Measurements from ENCODE around the gene PTPRT. TPM values are rescaled to one million over a fixed set of nuclear protein-coding genes. Genes with fewer than 3 reads are reported as not detected.

PTPRT gene
- total and polyA plus RNA-seq, 2 of the 4 experiments (the other 2 are of a cell fraction) = not detected

DNA sequence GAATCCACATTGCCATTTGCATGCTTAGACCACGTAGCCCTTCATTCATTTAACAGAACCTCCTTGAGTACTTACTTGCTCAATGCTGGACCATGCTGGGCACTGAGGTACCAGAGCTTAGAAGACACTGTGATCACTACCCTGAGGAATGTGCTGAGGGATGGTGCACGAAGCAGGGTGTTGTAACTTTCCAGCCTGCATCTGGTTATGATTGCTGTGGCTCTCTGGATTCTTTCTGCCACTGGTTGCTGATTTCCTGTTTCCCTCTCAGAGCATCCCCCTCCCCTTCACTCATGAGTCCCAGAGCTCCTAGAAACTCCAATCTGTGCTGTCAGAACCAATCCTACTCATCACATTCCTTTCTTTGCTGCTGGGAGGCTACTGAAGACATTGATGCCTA, 537.4 kb downstream of the PTPRT start:
- WGBS, 2 experiments (ENCODE audit: extremely low coverage in 2 of 2, insufficient read length in 1 of 2) = no CpG with 5 or more reads among the region's 2 CpGs
- no peak overlapping the region for H4K8ac ChIP-seq (ENCODE audit: low read depth in 2 of 2, low read length in 2 of 2)
- H2BK20ac ChIP-seq (ENCODE audit: low read depth, low read length) = no peak overlapping the region
- intact Hi-C loops (cut with micrococcal nuclease) = no loop called here
- DNase-seq (no peak), ATAC-seq (ENCODE audit: low read depth) (no peak)
- no TSS peak for BruUV-seq (replicated peaks)
- H3K36me3 ChIP-seq (ENCODE audit: control insufficient read depth, insufficient read depth, low read length) = no peaks in the 10 kb centered on the region
- no peak overlapping the region for H3K18ac ChIP-seq (ENCODE audit: low read depth, low read length)
- H4K5ac ChIP-seq (ENCODE audit: low read depth, low read length) = no peak overlapping the region
- no peaks in the 10 kb centered on the region for H3K79me1 ChIP-seq (ENCODE audit: low read depth in 1 of 2, low read length in 2 of 2)
- no peak overlapping the region for H2BK5ac ChIP-seq (ENCODE audit: low read depth, low read length, poor library complexity, severe bottlenecking)
- H4K91ac ChIP-seq (ENCODE audit: insufficient read depth, low read depth, low read length) = no peak overlapping the region
- H2AK5ac ChIP-seq (ENCODE audit: low read depth, low read length) = no peak overlapping the region
- in situ Hi-C loops (cut with MboI; ENCODE audit: low sequenced_read_pairs) = no loop called here
- no peak overlapping the region for H3K9ac ChIP-seq (ENCODE audit: low read depth, low read length)
- dilution Hi-C loops (cut with HindIII; ENCODE audit: low sequenced_read_pairs, unreplicated experiment) = no loop called here
- no peak overlapping the region for H3K4ac ChIP-seq (ENCODE audit: low read depth, low read length)
- TF ChIP-seq MAFK (IDR thresholded peaks at IDR 0.05; ENCODE audit: low read depth, low read length) = no peak
- TF ChIP-seq RFX5 (IDR thresholded peaks at IDR 0.05; ENCODE audit: low read depth, low read length) = no peak
- no peak for TF ChIP-seq MXI1 (IDR thresholded peaks at IDR 0.05; ENCODE audit: borderline replicate concordance, low read depth, low read length)
- TF ChIP-seq RAD21 (IDR thresholded peaks at IDR 0.05; ENCODE audit: low read length) = no peak
- TF ChIP-seq, protein P1, sequence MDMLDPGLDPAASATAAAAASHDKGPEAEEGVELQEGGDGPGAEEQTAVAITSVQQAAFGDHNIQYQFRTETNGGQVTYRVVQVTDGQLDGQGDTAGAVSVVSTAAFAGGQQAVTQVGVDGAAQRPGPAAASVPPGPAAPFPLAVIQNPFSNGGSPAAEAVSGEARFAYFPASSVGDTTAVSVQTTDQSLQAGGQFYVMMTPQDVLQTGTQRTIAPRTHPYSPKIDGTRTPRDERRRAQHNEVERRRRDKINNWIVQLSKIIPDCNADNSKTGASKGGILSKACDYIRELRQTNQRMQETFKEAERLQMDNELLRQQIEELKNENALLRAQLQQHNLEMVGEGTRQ (IDR thresholded peaks at IDR 0.05; ENCODE audit: low read depth, low read length) = no peak
- no peak for TF ChIP-seq SMC3 (IDR thresholded peaks at IDR 0.05; ENCODE audit: low read depth, low read length)
- TF ChIP-seq CEBPB (IDR thresholded peaks at IDR 0.05; ENCODE audit: low read depth, low read length) = no peak
- TF ChIP-seq, protein P2, sequence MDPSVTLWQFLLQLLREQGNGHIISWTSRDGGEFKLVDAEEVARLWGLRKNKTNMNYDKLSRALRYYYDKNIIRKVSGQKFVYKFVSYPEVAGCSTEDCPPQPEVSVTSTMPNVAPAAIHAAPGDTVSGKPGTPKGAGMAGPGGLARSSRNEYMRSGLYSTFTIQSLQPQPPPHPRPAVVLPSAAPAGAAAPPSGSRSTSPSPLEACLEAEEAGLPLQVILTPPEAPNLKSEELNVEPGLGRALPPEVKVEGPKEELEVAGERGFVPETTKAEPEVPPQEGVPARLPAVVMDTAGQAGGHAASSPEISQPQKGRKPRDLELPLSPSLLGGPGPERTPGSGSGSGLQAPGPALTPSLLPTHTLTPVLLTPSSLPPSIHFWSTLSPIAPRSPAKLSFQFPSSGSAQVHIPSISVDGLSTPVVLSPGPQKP (IDR thresholded peaks at IDR 0.05; ENCODE audit: borderline replicate concordance, low read depth, low read length) = no peak
- no peak for TF ChIP-seq FOS (IDR thresholded peaks at IDR 0.05; ENCODE audit: low read depth, low read length)
- no peak for TF ChIP-seq BHLHE40 (IDR thresholded peaks at IDR 0.05; ENCODE audit: low read depth, low read length)
- TF ChIP-seq NFE2L2 (IDR thresholded peaks at IDR 0.05; ENCODE audit: low read depth, low read length) = no peak
- TF ChIP-seq RCOR1 (IDR thresholded peaks at IDR 0.05; ENCODE audit: insufficient replicate concordance, low read length) = no peak
- TF ChIP-seq CTCF (conservative IDR thresholded peaks at IDR 0.05; ENCODE audit: low read depth, low read length) = no peak
- no peak for TF ChIP-seq MAZ (IDR thresholded peaks at IDR 0.05; ENCODE audit: borderline replicate concordance, low read depth, low read length)
- no peak for TF ChIP-seq CHD1 (IDR thresholded peaks at IDR 0.05; ENCODE audit: low read depth, low read length)
- TF ChIP-seq POLR2A (IDR thresholded peaks at IDR 0.05; ENCODE audit: low read depth, low read length) = no peak
- ChIA-PET POLR2A (ENCODE audit: unreplicated experiment) (no interaction called here), CTCF (no interaction called here)
- no peak overlapping the region for H3K4me3 ChIP-seq (ENCODE audit: insufficient read depth, low read depth, low read length)
- H3K9me1 ChIP-seq (ENCODE audit: insufficient read depth, low read length) = no peaks in the 10 kb centered on the region
- no peaks in the 10 kb centered on the region for H4K20me1 ChIP-seq (ENCODE audit: insufficient read depth, low read length)
- no peak overlapping the region for H2BK15ac ChIP-seq (ENCODE audit: low read depth, low read length)
- H3K27me3 ChIP-seq (ENCODE audit: control insufficient read depth, insufficient read depth, low read length) = no peaks in the 10 kb centered on the region
- H3K23ac ChIP-seq (ENCODE audit: low read depth, low read length) = no peak overlapping the region
- H2AK9ac ChIP-seq (replicated peaks; ENCODE audit: low read depth, low read length, poor library complexity) = no peak overlapping the region
- no peak overlapping the region for H2AFZ ChIP-seq (replicated peaks; ENCODE audit: low read length, poor library complexity)
- H3K56ac ChIP-seq (ENCODE audit: extremely low read depth, insufficient read depth, low read length) = no peak overlapping the region
- H3K4me2 ChIP-seq (ENCODE audit: low read depth, low read length) = no peak overlapping the region
- no peak overlapping the region for H3K27ac ChIP-seq (ENCODE audit: insufficient read depth, low read length)
- H3K4me1 ChIP-seq (ENCODE audit: control insufficient read depth, insufficient read depth, low read length) = no peaks in the 10 kb centered on the region
- H3K14ac ChIP-seq (replicated peaks; ENCODE audit: low read depth, low read length) = no peak overlapping the region
- no peak overlapping the region for H2BK120ac ChIP-seq (ENCODE audit: low read depth, low read length)
- peaks cover 19% of the 10 kb centered on the region for H3K9me3 ChIP-seq (ENCODE audit: control insufficient read depth, insufficient read depth, low read length)

Measured in IMR-90 (cell line).